Thoracic aorta (tissue), 2 donors: ENCODE data around the gene FYCO1. TPM values are rescaled to one million over a fixed set of nuclear protein-coding genes. Genes with fewer than 3 reads are reported as not detected.
"Not testable (repeated sequence)": the region's sequence is repeated elsewhere in the genome, so short reads cannot be mapped to it uniquely, and the experiment has no call there.

ENCODE experiments used
- ATAC-seq: fragments of 150-250 bp; one replicate; pipeline ENCODE4 v1.8.0; 2017; ENCODE audit warnings: low read depth; ENCODE audit not compliant: insufficient number of reproducible peaks, low FRiP score
- DNase-seq: peaks from one replicate; pipeline ENCODE4 v3.0.0-alpha.2; 2020; ENCODE audit warnings: low spot score
- H3K27ac ChIP-seq, 2 donors: fragments of 200-600 bp; sonication (generic); 1 replicate in 1 of 2; 2 replicates in 1 of 2; pipeline ENCODE4 v1.5.1; 2016; ENCODE audit warnings: mild to moderate bottlenecking in 2 of 2, moderate library complexity in 2 of 2
- H3K27me3 ChIP-seq: fragments of 200-600 bp; sonication (generic); replicated peaks from 2 replicates; pipeline ENCODE4 v1.6.0; 2016; ENCODE audit warnings: mild to moderate bottlenecking; ENCODE audit not compliant: insufficient read depth
- H3K36me3 ChIP-seq: fragments of 200-600 bp; sonication (generic); one replicate; pipeline ENCODE4 v1.5.1; 2016
- H3K4me1 ChIP-seq, 2 donors: fragments of 200-600 bp; sonication (generic); 1 replicate in 1 of 2; 2 replicates in 1 of 2; pipeline versions ENCODE4 v1.5.1 to v1.6.0; 2016; ENCODE audit warnings: low read depth in 2 of 2, mild to moderate bottlenecking in 1 of 2; ENCODE audit not compliant: control insufficient read depth in 1 of 2
- H3K4me3 ChIP-seq: fragments of 200-600 bp; sonication (generic); 2 replicates; pipeline ENCODE4 v1.5.1; 2016; ENCODE audit warnings: mild to moderate bottlenecking
- H3K9me3 ChIP-seq: fragments of 200-600 bp; sonication (generic); 2 replicates; pipeline ENCODE4 v1.5.1; 2016
- total RNA-seq, 2 donors: library from RNA; depleted of rRNA; stranded (reverse); fragments of >200 nt; gene quantifications; one replicate each; pipeline versions ENCODE4 v1.1.0 to v1.2.3, GENCODE V29; 2016
- TF ChIP-seq, protein P1 (sequence below): fragments of 200-600 bp; sonication (generic); IDR thresholded peaks from one replicate; pipeline ENCODE4 v1.5.1; 2019; ENCODE audit warnings: antibody characterized with exemption

The FYCO1 gene
- 10 to 100 TPM; 70.4 to 86.1 TPM for total RNA-seq

DNA sequence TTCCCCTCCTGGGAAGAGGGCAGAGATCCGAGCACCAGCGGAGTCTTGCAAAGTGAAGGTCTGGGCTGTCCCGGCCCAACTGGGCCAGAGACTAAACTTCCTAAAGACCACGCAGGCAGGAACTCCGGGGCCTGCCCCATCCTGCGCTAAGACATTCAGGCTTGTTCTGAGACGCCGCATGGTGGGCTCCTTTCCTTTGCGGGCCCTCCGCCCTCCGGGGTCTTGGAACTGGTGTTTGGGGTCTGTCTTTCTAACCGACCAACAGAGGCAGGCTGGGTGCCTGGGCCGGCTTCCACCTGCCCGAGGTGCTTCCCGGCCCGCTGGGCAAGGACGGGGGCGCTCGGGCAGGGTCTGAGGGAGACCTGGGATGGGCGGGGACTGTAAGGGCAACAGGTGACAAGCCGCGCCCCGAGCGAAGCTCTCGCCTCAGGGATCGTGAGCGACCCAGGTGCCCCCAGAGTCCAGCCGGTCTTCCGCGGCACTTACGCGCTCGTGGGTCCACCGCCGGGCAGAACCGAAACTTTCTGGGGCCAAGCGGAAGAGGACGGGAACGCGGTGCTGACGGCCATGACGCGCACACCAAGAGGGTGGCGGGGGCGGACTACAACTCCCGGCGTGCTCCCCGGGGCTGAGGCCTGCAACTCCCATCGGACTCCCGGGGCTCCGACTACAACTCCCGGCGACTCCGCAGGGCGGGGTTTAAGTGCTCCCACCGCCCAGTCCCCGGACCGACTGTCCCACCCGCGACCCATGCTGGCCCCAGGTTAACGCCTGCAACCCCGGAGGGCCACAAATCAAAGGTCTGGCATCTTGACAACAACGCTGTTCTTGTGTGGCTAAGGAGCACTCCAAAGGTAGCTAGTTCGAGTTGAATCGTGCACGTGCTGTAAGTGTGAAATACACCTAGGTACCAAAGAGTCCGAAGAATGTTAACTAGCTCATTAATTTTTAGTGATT lies at the start of gene FYCO1:
Gene FYCO1, minus strand, starts transcription at position 589 of the 957 bp plus-strand sequence. CDS start 10,914 bp downstream, outside the sequence.
- H3K27ac ChIP-seq = peak within 1 kb of the TSS; percentile 98 to 100
- peak; percentile 83 for DNase-seq
- peaks cover 35 to 42% of the 10 kb centered on the region in 2 donors for H3K4me1 ChIP-seq
- H3K4me3 ChIP-seq = peak within 1 kb of the TSS; percentile 88
- H3K27me3 ChIP-seq = no peaks in the 10 kb centered on the region
- no peaks in the 10 kb centered on the region for H3K36me3 ChIP-seq
- TF ChIP-seq, protein P1, sequence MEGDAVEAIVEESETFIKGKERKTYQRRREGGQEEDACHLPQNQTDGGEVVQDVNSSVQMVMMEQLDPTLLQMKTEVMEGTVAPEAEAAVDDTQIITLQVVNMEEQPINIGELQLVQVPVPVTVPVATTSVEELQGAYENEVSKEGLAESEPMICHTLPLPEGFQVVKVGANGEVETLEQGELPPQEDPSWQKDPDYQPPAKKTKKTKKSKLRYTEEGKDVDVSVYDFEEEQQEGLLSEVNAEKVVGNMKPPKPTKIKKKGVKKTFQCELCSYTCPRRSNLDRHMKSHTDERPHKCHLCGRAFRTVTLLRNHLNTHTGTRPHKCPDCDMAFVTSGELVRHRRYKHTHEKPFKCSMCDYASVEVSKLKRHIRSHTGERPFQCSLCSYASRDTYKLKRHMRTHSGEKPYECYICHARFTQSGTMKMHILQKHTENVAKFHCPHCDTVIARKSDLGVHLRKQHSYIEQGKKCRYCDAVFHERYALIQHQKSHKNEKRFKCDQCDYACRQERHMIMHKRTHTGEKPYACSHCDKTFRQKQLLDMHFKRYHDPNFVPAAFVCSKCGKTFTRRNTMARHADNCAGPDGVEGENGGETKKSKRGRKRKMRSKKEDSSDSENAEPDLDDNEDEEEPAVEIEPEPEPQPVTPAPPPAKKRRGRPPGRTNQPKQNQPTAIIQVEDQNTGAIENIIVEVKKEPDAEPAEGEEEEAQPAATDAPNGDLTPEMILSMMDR = no peak
- ATAC-seq = peak; percentile 66
- H3K9me3 ChIP-seq = no peaks in the 10 kb centered on the region

DNA sequence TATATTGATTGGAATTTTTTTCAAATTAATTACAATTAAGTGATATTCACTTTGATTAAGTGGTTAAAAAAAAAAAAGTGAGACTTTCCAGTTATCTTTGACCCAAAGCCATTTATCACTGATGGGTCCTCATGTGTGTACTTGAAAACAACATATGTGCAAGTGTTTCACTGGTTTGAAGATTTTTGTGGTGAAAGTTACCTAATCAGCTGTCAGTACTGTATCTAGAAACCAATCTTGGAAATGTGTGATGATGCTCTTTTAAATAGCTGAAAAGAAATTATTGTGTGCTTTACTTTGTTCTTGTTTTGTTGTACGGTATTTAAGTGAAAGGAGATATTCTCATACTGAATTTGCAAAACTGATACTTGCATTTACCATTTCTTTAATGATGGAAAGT lies 43.3 kb upstream of the FYCO1 start:
- ATAC-seq = no peak
- Histone ChIP-seq H3K4me1 (no peaks in the 10 kb centered on the region), H3K36me3 (no peaks in the 10 kb centered on the region), H3K27ac (no peak overlapping the region), H3K4me3 (no peak overlapping the region), H3K9me3 (no peaks in the 10 kb centered on the region), H3K27me3 (no peaks in the 10 kb centered on the region)
- TF ChIP-seq, protein P1 = no peak
- no peak for DNase-seq

DNA sequence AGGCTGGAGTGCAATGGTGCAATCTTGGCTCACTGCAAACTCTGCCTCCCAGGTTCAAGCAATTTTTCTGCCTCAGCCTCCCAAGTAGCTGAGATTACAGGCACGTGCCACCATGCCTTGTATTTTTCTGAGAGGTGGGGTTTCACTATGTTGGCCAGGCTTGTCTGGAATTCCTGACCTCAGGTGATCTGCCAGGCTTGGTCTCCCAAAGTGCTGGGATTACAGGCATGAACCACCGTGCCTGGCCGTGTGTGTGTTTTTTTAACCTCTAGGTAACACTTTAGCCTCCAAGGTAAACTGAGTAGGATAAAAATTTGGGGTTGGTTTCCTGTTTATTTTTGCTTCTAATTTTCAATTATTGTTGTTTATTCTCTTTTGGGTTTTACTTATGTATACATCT lies 42.4 kb upstream of the FYCO1 start:
- H3K27me3 ChIP-seq, ATAC-seq, DNase-seq, H3K9me3 ChIP-seq, H3K27ac ChIP-seq, H3K4me1 ChIP-seq, H3K4me3 ChIP-seq, H3K36me3 ChIP-seq: not testable (repeated sequence)

DNA sequence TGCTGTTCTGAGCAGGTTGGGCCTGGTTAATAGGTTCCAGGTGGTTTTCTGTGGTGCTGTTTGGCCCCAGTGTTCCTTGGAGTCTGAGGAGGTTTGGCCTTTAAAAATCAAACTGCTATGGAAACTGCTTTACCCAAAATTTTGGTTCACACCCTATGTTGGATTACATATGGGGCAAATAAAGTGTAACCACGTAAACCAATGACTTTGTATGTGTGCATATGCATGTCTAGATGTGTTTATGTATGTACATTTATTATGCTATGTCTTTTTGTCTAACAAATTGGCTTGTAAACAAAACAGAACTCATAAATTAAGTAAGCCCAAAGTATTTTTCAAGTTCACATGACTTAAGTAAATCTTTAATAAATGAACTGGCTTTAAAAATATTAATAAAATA lies 40.6 kb upstream of the FYCO1 start:
- H3K9me3 ChIP-seq = no peaks in the 10 kb centered on the region
- H3K4me3 ChIP-seq = no peak overlapping the region
- ATAC-seq (no peak), DNase-seq (no peak)
- no peaks in the 10 kb centered on the region for H3K36me3 ChIP-seq
- no peaks in the 10 kb centered on the region for H3K27me3 ChIP-seq
- TF ChIP-seq, protein P1 = no peak
- no peak overlapping the region for H3K27ac ChIP-seq
- no peaks in the 10 kb centered on the region for H3K4me1 ChIP-seq

DNA sequence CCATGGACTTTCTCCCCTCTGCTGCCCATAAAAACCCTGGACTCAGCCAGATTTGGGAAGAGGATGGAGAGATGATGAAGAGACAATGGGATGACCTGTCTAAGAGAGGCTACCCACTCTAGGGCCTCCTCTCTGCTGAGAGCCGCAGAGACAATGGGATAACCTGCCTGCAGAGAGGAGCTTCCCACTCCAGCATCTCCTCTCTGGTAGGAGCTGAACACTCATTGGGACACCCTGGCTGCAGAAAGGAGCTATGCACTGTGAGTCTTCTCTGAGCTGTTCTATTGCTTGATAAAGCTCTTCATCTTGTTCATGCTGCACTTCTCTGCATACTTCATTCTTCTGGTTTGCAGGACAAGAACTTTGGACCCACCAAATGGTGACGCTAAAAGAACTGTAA lies 36.1 kb upstream of the FYCO1 start:
- TF ChIP-seq, protein P1 = no peak
- no peaks in the 10 kb centered on the region for H3K27me3 ChIP-seq
- H3K36me3 ChIP-seq = no peaks in the 10 kb centered on the region
- H3K4me3 ChIP-seq = no peak overlapping the region
- H3K27ac ChIP-seq = no peak overlapping the region
- DNase-seq = no peak
- H3K4me1 ChIP-seq = no peaks in the 10 kb centered on the region
- no peak for ATAC-seq
- no peaks in the 10 kb centered on the region for H3K9me3 ChIP-seq
